Spleen (tissue), 7 donors: ENCODE data around the gene JPH2.

Experiments used
- CTCF ChIP-seq, 11 experiments: fragments of 200-600 bp in 7 of 11; fragments of 450-650 bp in 4 of 11; sonication (generic) in 4 of 11; IDR thresholded peaks in 8 of 11; conservative IDR thresholded peaks in 3 of 11; 1 replicate in 7 of 11; 2 replicates in 4 of 11; pipeline versions ENCODE4 v1.4.0 to v1.8.0; 2016 to 2021; ENCODE audit warnings: antibody characterized with exemption in 11 of 11, inconsistent platforms in 4 of 11, mild to moderate bottlenecking in 1 of 11
- POLR2AphosphoS5 ChIP-seq, 3 donors: sonication (generic); formaldehyde crosslinking; IDR thresholded peaks; one replicate each; pipeline ENCODE4 v1.5.1; 2017; ENCODE audit warnings: antibody characterized with exemption in 3 of 3
- donor health status: DM: no; HTN: no; CAD: no; lungs with moderate emphysema.
- donor health status: DM: no; HTN: no; CAD: no.
- donor health status: DM: no; HTN: no; CAD: no.

DNA sequence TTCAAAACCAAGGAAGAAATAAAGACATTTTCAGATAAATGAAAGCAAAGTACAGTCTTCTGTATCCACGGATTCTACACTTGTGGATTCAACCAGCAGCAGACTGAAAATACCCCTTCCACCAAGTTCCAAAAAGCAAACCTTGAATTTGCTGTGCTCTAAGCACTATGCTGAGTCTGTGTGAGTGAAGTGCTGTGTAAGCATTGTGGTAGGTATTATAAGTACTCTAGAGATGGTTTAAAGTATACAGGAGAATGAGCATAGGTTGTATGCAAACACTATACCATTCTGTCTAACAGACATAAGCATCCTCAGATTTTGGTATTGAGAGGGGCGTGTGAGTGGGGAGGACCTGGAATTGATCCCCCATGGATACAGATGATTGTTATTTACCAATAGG lies 14.0 kb upstream of the JPH2 start:
- TF ChIP-seq CTCF (IDR thresholded peaks at IDR 0.05 in 8 of 11, conservative IDR thresholded peaks at IDR 0.05 in 3 of 11) (no peak), POLR2AphosphoS5 (IDR thresholded peaks at IDR 0.05) (no peak)
